SU-DHL-6 (cell line): Measurements from ENCODE around the gene DNAJB1.

Experiments
- H2AFZ ChIP-seq: fragments of 200-600 bp; sonication (generic); 2 replicates; pipeline ENCODE4 v1.6.1; 2014; ENCODE audit warnings: low read depth, mild to moderate bottlenecking, moderate library complexity, mixed read lengths, antibody characterized with exemption, low read length; ENCODE audit not compliant: severe bottlenecking
- H3F3A ChIP-seq: fragments of 200-600 bp; shearing (Covaris generic); 2 replicates; pipeline ENCODE4 v1.6.0; 2016; ENCODE audit warnings: antibody characterized with exemption, mild to moderate bottlenecking; ENCODE audit not compliant: insufficient read depth
- H3K27ac ChIP-seq: fragments of 200-600 bp; sonication (generic); 2 replicates; pipeline ENCODE4 v1.5.1; 2016; ENCODE audit warnings: low read depth, mild to moderate bottlenecking, low read length, moderate library complexity, mixed read lengths
- H3K27me3 ChIP-seq: fragments of 200-600 bp; sonication (generic), shearing (Covaris generic); 2 replicates; pipeline ENCODE4 v1.6.0; 2014; ENCODE audit warnings: mild to moderate bottlenecking, low read length
- H3K36me3 ChIP-seq: fragments of 200-600 bp; sonication (generic); 2 replicates; pipeline ENCODE4 v1.6.1; 2014; ENCODE audit warnings: mild to moderate bottlenecking, low read length, mixed read lengths
- H3K4me2 ChIP-seq: fragments of 300-600, 200-600 bp; shearing (Covaris generic), sonication (generic); 2 replicates; pipeline ENCODE4 v1.6.0; 2014; ENCODE audit warnings: low read length, low read depth, mild to moderate bottlenecking; ENCODE audit not compliant: poor library complexity, severe bottlenecking
- H3K4me3 ChIP-seq: fragments of 200-600 bp; sonication (generic); 2 replicates; pipeline ENCODE4 v1.5.1; 2014; ENCODE audit warnings: antibody characterized with exemption, low read length, mild to moderate bottlenecking, mixed read lengths; ENCODE audit not compliant: insufficient read depth, poor library complexity, severe bottlenecking
- H3K79me2 ChIP-seq: fragments of 200-600 bp; sonication (generic); 2 replicates; pipeline ENCODE4 v1.6.1; 2014; ENCODE audit warnings: mild to moderate bottlenecking, low read length, moderate library complexity; ENCODE audit not compliant: insufficient read depth
- H3K9ac ChIP-seq: fragments of 200-600 bp; sonication (generic); 2 replicates; pipeline ENCODE4 v1.7.0; 2014; ENCODE audit warnings: mild to moderate bottlenecking, low read length
- H3K9me2 ChIP-seq: fragments of 200-600 bp; sonication (generic); replicated peaks from 2 replicates; pipeline ENCODE4 v1.6.1; 2014; ENCODE audit warnings: low read length; ENCODE audit not compliant: insufficient read depth
- H3K9me3 ChIP-seq: fragments of 200-600 bp; sonication (generic); 2 replicates; pipeline ENCODE4 v1.6.1; 2014; ENCODE audit warnings: low read length, mixed read lengths; ENCODE audit not compliant: insufficient read depth
- H4K20me1 ChIP-seq: fragments of 200-600 bp; sonication (generic); 2 replicates; pipeline ENCODE4 v1.6.1; 2014; ENCODE audit warnings: low read depth, mild to moderate bottlenecking, antibody characterized with exemption, low read length, moderate library complexity, mixed read lengths
- EZH2phosphoT487 ChIP-seq: fragments of 200-600 bp; sonication (generic), shearing (Covaris generic); conservative IDR thresholded peaks from 2 replicates; pipeline ENCODE4 v1.6.1; 2018; ENCODE audit warnings: mild to moderate bottlenecking, antibody characterized with exemption, low read length, moderate library complexity, mixed read lengths
- TF ChIP-seq, protein P1 (sequence below): fragments of 200-600 bp; sonication (generic); IDR thresholded peaks from one replicate; pipeline ENCODE4 v1.5.1; 2017; ENCODE audit warnings: antibody characterized with exemption, mild to moderate bottlenecking, low read length, moderate library complexity; ENCODE audit not compliant: insufficient read depth, poor library complexity, severe bottlenecking

Gene DNAJB1

DNA sequence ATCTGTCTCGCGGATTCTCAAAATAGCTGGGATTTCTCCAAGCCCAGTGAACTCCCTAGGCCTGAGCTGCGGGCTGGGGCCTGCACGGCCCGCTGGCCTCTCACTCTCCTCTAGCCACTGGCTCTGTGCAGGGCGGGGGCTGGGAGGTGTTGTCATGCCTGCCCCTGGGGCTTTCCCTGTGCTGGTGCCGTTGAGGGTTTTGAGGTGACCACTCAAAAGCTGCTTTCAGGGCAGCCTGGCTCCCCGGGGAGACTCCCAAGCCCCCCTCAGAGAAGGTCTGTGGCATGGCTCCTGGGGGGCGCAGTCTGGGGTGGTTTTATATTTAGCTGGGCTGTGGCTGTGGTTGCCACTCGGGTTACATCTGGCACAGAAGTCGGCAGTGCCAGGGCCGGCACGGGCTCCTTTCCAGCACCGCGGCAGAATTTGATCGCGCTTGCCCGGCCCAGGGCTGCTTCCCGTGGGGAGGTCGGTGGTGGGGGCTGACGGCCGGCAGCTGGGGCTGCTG lies 43.7 kb upstream of the DNAJB1 start:
- H3K79me2 ChIP-seq, result peaks cover 36% of the 10 kb centered on the region
- H2AFZ ChIP-seq, result no peak overlapping the region
- no peaks in the 10 kb centered on the region for H3F3A ChIP-seq

DNA sequence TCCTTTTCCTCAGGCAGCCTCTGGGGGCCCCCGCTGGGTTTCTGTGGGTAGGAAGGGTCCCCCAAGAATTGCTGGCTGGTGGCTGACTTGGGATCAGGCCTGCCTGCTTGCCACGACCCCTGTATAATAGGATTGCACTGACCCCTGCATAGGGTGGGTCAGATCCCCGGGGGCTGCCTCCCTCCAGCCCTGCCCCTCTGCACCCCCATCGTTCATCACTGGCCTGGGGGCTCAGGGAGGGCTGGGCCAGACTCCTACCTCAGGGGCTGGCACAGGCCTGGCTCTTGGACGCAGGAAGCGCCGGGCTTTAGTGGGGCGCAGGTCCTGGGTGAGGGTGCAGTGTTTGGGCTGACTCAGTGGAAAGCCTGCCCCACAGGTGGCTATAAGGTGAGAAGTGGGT lies 43.1 kb upstream of the DNAJB1 start:
- Histone ChIP-seq H3K4me2 (no peak overlapping the region), H4K20me1 (no peaks in the 10 kb centered on the region), H3F3A (no peaks in the 10 kb centered on the region), H3K9me3 (no peaks in the 10 kb centered on the region), H3K27ac (no peak overlapping the region), H3K36me3 (no peaks in the 10 kb centered on the region), H3K27me3 (no peaks in the 10 kb centered on the region), H3K4me3 (no peak overlapping the region), H3K9ac (no peak overlapping the region), H3K79me2 (peaks cover 39% of the 10 kb centered on the region), H2AFZ (no peak overlapping the region), H3K9me2 (no peaks in the 10 kb centered on the region)
- TF ChIP-seq EZH2phosphoT487, result no peak
- TF ChIP-seq, protein P1, sequence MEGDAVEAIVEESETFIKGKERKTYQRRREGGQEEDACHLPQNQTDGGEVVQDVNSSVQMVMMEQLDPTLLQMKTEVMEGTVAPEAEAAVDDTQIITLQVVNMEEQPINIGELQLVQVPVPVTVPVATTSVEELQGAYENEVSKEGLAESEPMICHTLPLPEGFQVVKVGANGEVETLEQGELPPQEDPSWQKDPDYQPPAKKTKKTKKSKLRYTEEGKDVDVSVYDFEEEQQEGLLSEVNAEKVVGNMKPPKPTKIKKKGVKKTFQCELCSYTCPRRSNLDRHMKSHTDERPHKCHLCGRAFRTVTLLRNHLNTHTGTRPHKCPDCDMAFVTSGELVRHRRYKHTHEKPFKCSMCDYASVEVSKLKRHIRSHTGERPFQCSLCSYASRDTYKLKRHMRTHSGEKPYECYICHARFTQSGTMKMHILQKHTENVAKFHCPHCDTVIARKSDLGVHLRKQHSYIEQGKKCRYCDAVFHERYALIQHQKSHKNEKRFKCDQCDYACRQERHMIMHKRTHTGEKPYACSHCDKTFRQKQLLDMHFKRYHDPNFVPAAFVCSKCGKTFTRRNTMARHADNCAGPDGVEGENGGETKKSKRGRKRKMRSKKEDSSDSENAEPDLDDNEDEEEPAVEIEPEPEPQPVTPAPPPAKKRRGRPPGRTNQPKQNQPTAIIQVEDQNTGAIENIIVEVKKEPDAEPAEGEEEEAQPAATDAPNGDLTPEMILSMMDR, result no peak

More for the DNA sequence above, 43.7 kb upstream of the DNAJB1 start:
- no peak overlapping the region for H3K4me3 ChIP-seq
- H4K20me1 ChIP-seq, result no peaks in the 10 kb centered on the region
- H3K36me3 ChIP-seq, result no peaks in the 10 kb centered on the region
- H3K9me3 ChIP-seq, result no peaks in the 10 kb centered on the region
- no peaks in the 10 kb centered on the region for H3K9me2 ChIP-seq
- TF ChIP-seq, protein P1, result no peak
- no peak for TF ChIP-seq EZH2phosphoT487
- no peak overlapping the region for H3K9ac ChIP-seq
- no peak overlapping the region for H3K27ac ChIP-seq
- H3K27me3 ChIP-seq, result no peaks in the 10 kb centered on the region
- no peak overlapping the region for H3K4me2 ChIP-seq

DNA sequence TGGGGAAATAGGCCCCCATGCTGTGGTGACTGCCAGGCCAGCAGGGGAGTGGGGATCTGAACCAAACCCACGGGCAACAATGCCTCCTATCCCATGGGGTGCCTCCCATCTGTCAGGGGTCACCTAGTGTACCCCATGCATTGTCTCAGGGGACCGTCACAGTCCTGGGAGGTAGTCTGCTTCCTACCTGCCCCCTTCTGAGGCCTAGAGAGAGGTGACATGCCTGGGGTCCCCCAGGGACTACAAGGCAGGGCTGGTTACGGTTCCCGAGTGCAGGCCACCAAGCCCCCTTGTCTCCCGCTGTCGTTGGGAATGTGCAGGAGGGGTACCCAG lies 42.5 kb upstream of the DNAJB1 start:
- H3K36me3 ChIP-seq, result no peaks in the 10 kb centered on the region

More for the DNA sequence above, 42.5 kb upstream of the DNAJB1 start:
- Histone ChIP-seq H3K27me3 (no peaks in the 10 kb centered on the region), H3K4me2 (no peak overlapping the region), H3K79me2 (peaks cover 44% of the 10 kb centered on the region), H3F3A (no peaks in the 10 kb centered on the region), H3K9ac (no peak overlapping the region), H2AFZ (no peak overlapping the region), H4K20me1 (no peaks in the 10 kb centered on the region), H3K9me3 (no peaks in the 10 kb centered on the region), H3K9me2 (no peaks in the 10 kb centered on the region), H3K4me3 (no peak overlapping the region), H3K27ac (no peak overlapping the region)
- TF ChIP-seq EZH2phosphoT487, result no peak
- TF ChIP-seq, protein P1, result no peak
